Loucy (cell line): ENCODE data around the gene OR2T27.
"Not testable (repeated sequence)": the region's sequence is repeated elsewhere in the genome, so short reads cannot be mapped to it uniquely, and the experiment has no call there.

Experiments
- H2AFZ ChIP-seq: fragments of 200-600 bp; sonication (generic); 2 replicates; pipeline ENCODE4 v1.6.0; 2016; ENCODE audit warnings: antibody characterized with exemption, mild to moderate bottlenecking, low read length, moderate library complexity
- H3F3A ChIP-seq: fragments of 200-600 bp; 2 replicates; pipeline ENCODE4 v1.6.0; 2016; ENCODE audit warnings: antibody characterized with exemption, low read depth, mild to moderate bottlenecking
- H3K27me3 ChIP-seq: fragments of 200-600 bp; sonication (generic); 2 replicates; pipeline ENCODE4 v1.6.1; 2014; ENCODE audit warnings: low read length, mild to moderate bottlenecking; ENCODE audit not compliant: insufficient read depth, poor library complexity, severe bottlenecking
- H3K36me3 ChIP-seq: fragments of 200-600 bp; sonication (generic); 2 replicates; pipeline ENCODE4 v1.6.1; 2016; ENCODE audit warnings: low read length; ENCODE audit not compliant: insufficient read depth
- H3K4me1 ChIP-seq: fragments of 200-600 bp; sonication (generic); 2 replicates; pipeline ENCODE4 v1.5.1; 2014; ENCODE audit warnings: low read length, mild to moderate bottlenecking; ENCODE audit not compliant: insufficient read depth, poor library complexity, severe bottlenecking
- H3K4me2 ChIP-seq: fragments of 200-600 bp; sonication (generic); 2 replicates; pipeline ENCODE4 v1.6.0; 2014; ENCODE audit warnings: antibody characterized with exemption, low read length, low read depth, mild to moderate bottlenecking; ENCODE audit not compliant: poor library complexity, severe bottlenecking
- H3K4me3 ChIP-seq: fragments of 200-600 bp; sonication (generic); 2 replicates; pipeline ENCODE4 v1.5.1; 2014; ENCODE audit warnings: low read length, mild to moderate bottlenecking, mixed read lengths; ENCODE audit not compliant: poor library complexity, severe bottlenecking
- H3K79me2 ChIP-seq: fragments of 200-600 bp; sonication (generic); 2 replicates; pipeline ENCODE4 v1.6.1; 2014; ENCODE audit warnings: low read length; ENCODE audit not compliant: insufficient read depth
- H3K9ac ChIP-seq: fragments of 200-600 bp; sonication (generic); 2 replicates; pipeline ENCODE4 v1.6.0; 2014; ENCODE audit warnings: mild to moderate bottlenecking, low read depth, low read length, moderate library complexity; ENCODE audit not compliant: poor library complexity, severe bottlenecking
- H3K9me2 ChIP-seq: fragments of 200-600 bp; sonication (generic); replicated peaks from 2 replicates; pipeline ENCODE4 v1.6.1; 2016; ENCODE audit warnings: low read depth, low read length, mixed read lengths
- H3K9me3 ChIP-seq: fragments of 200-600 bp; sonication (generic); 2 replicates; pipeline ENCODE4 v1.6.1; 2014; ENCODE audit warnings: mild to moderate bottlenecking, antibody characterized with exemption, low read length, low read depth; ENCODE audit not compliant: insufficient read depth
- H4K20me1 ChIP-seq: fragments of 200-600 bp; sonication (generic); 2 replicates; pipeline ENCODE4 v1.6.0; 2014; ENCODE audit warnings: antibody characterized with exemption, low read length, mild to moderate bottlenecking; ENCODE audit not compliant: insufficient read depth, poor library complexity, severe bottlenecking
- CTCF ChIP-seq: fragments of 200-600 bp; sonication (generic); conservative IDR thresholded peaks from 2 replicates; pipeline ENCODE4 v1.5.1; 2014; ENCODE audit warnings: mild to moderate bottlenecking, antibody characterized with exemption, low read length
- EZH2phosphoT487 ChIP-seq: fragments of 200-600 bp; IDR thresholded peaks from 2 replicates; pipeline ENCODE4 v1.6.1; 2018; ENCODE audit warnings: antibody characterized with exemption, mild to moderate bottlenecking, moderate library complexity, borderline replicate concordance

The OR2T27 gene

GRCh38 chr1:248655354-248655753, at the start of gene OR2T27:
Gene OR2T27 (minus strand): TSS chr1:248655528. CDS start chr1:248650884, 4,644 bp downstream.
- not testable (repeated sequence) for H3K27me3 ChIP-seq, H2AFZ ChIP-seq, H3K4me3 ChIP-seq, H3K4me2 ChIP-seq, H3F3A ChIP-seq, H3K36me3 ChIP-seq, H3K4me1 ChIP-seq, H3K79me2 ChIP-seq, H3K9ac ChIP-seq, H4K20me1 ChIP-seq, H3K9me3 ChIP-seq, H3K9me2 ChIP-seq

- TF ChIP-seq EZH2phosphoT487, result no peak
- no peak for TF ChIP-seq CTCF
- no peak overlapping the region for H3K4me2 ChIP-seq
- no peaks in the 10 kb centered on the region for H3F3A ChIP-seq
- H3K36me3 ChIP-seq, result no peaks in the 10 kb centered on the region
- H4K20me1 ChIP-seq, result no peaks in the 10 kb centered on the region
- no peaks in the 10 kb centered on the region for H3K79me2 ChIP-seq
- no peak overlapping the region for H2AFZ ChIP-seq
- H3K9me3 ChIP-seq, result no peaks in the 10 kb centered on the region; the same call in 1 of the 2 replicates
- no peaks in the 10 kb centered on the region for H3K9me2 ChIP-seq
- no peak overlapping the region for H3K4me3 ChIP-seq
- no peaks in the 10 kb centered on the region for H3K27me3 ChIP-seq
- no peaks in the 10 kb centered on the region for H3K4me1 ChIP-seq
- no peak overlapping the region for H3K9ac ChIP-seq
Measured at GRCh38 chr1:248704606-248705005, 49.3 kb upstream of the OR2T27 start.

GRCh38 chr1:248703674-248704073, 48.3 kb upstream of the OR2T27 start:
- no peaks in the 10 kb centered on the region for H3K36me3 ChIP-seq
- no peaks in the 10 kb centered on the region for H3K9me2 ChIP-seq
- H3K4me1 ChIP-seq, result no peaks in the 10 kb centered on the region
- H3K9me3 ChIP-seq, result no peaks in the 10 kb centered on the region; the same call in 1 of the 2 replicates
- no peak overlapping the region for H3K9ac ChIP-seq
- no peaks in the 10 kb centered on the region for H4K20me1 ChIP-seq
- no peak overlapping the region for H3K4me3 ChIP-seq
- TF ChIP-seq EZH2phosphoT487 (no peak), CTCF (peak; percentile 31; the same call in 1 of the 2 replicates)
- H3K4me2 ChIP-seq, result no peak overlapping the region
- no peak overlapping the region for H2AFZ ChIP-seq
- no peaks in the 10 kb centered on the region for H3F3A ChIP-seq
- H3K27me3 ChIP-seq, result no peaks in the 10 kb centered on the region
- H3K79me2 ChIP-seq, result no peaks in the 10 kb centered on the region

GRCh38 chr1:248702714-248703113, 47.4 kb upstream of the OR2T27 start, which contains the start of gene OR14I1:
Gene OR14I1 (minus strand): TSS chr1:248702766.
- Histone ChIP-seq H3K9me2 (no peaks in the 10 kb centered on the region), H3K79me2 (no peaks in the 10 kb centered on the region), H3K4me1 (no peaks in the 10 kb centered on the region), H3K4me2 (no peak within 1 kb of the TSS), H3F3A (no peaks in the 10 kb centered on the region), H3K4me3 (no peak within 1 kb of the TSS), H3K9me3 (no peaks in the 10 kb centered on the region; the same call in 1 of the 2 replicates), H2AFZ (no peak within 1 kb of the TSS), H3K36me3 (no peaks in the 10 kb centered on the region), H3K9ac (no peak within 1 kb of the TSS), H4K20me1 (no peaks in the 10 kb centered on the region), H3K27me3 (no peaks in the 10 kb centered on the region)
- TF ChIP-seq EZH2phosphoT487 (no peak), CTCF (no peak)
